Mucosa of descending colon (tissue), 3 donors: ENCODE results near the gene IGSF9B. TPM values are rescaled to one million over a fixed set of nuclear protein-coding genes. Genes with fewer than 3 reads are reported as not detected.

Source experiments
- ATAC-seq: fragments of 200-7000 bp; cut with Tn5 transposase; one replicate; pipeline ENCODE4 v1.9.1; 2020; ENCODE audit warnings: mild to moderate bottlenecking, moderate library complexity
- DNase-seq, 3 donors: peaks; one replicate each; pipeline ENCODE4 v3.0.0-alpha.2; 2020
- H3K36me3 ChIP-seq: fragments of 200-600 bp; one replicate; pipeline ENCODE4 v1.8.0; 2021; ENCODE audit warnings: low read depth, mild to moderate bottlenecking
- H3K4me1 ChIP-seq: fragments of 200-600 bp; one replicate; pipeline ENCODE4 v1.8.0; 2021; ENCODE audit warnings: low read depth, mild to moderate bottlenecking
- H3K4me3 ChIP-seq: fragments of 200-600 bp; one replicate; pipeline ENCODE4 v1.8.0; 2021; ENCODE audit warnings: mild to moderate bottlenecking
- H3K9me3 ChIP-seq: fragments of 200-600 bp; one replicate; pipeline ENCODE4 v1.8.0; 2021; ENCODE audit warnings: mild to moderate bottlenecking
- intact Hi-C, 2 donors: fragments of 100-400 bp; cut with DNase I in 1 of 2; cut with micrococcal nuclease in 1 of 2; formaldehyde crosslinking; loops; one replicate each; pipeline versions ENCODE4 v1.11.0 to v1.11.1; 2022; cut with DNase I, micrococcal nuclease
- total RNA-seq, 3 donors: library from RNA; stranded (reverse); fragmentation: NEBNext Ultra II Directional in 2 of 3; extraction: Animal tissue kit (Norgen Biotek cat#: 25700) in 2 of 3; gene quantifications; one replicate each; pipeline versions ENCODE4 v1.2.1 to v1.2.4, GENCODE V29; 2021 to 2023
- TF ChIP-seq, protein P1 (sequence below): fragments of 200-600 bp; IDR thresholded peaks from one replicate; pipeline ENCODE4 v1.8.0; 2022; ENCODE audit warnings: antibody characterized with exemption, mild to moderate bottlenecking
- donor health status: DM: no; HTN: no; CAD: no; lungs with moderate emphysema.
- donor health status: DM: no; HTN: no; CAD: no.
- donor health status: DM: no; HTN: yes; CAD: no.

Gene IGSF9B
- total RNA-seq, 3 donors from 2014 or later: 5.2 to 42.6 (median 5.8) TPM

DNA sequence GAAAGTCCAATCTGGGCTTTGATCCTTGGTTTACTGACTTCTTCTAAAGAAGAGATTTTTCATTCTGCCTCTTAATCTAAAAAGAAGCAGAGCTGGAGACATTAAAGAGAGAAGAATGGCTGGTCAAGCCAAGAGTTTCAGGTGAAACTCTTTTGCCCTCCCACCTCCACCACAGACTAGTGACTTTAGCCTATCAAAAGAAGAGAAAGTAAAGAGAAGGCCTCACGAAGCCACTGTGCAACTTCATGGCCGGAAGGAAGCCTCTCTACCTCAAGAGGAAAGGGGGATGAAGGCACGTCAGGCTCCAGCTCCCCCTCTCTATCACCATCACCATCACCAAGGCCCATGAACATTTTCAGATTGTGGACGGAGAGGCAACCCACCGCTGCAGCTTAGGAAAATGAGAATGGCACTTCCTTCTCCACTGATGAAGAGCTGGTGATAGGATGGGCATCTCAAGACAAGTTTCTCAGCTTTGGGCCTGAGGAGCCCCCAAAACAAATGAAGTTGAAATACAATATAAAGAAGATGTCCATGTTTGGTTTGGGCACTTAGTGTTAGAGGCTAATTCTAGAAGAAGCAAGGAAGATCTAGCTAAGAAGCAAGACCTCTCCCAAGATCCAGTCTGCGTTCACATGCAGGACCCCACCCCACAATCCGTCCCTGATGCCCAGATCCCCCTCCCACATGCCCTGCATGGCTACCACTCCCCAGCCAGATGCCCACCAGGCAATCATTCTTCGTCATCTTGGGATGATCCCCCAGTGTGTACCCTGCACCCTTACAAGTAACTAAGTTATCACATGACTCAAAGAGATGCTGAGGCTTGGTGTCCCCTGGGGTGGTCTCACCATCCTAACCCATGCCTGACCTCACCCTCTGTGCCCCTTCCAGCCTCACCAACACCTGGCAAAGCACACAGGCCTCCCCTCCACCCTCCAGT is 52.6 kb downstream of the IGSF9B start:
- no peaks in the 10 kb centered on the region for H3K4me1 ChIP-seq

DNA sequence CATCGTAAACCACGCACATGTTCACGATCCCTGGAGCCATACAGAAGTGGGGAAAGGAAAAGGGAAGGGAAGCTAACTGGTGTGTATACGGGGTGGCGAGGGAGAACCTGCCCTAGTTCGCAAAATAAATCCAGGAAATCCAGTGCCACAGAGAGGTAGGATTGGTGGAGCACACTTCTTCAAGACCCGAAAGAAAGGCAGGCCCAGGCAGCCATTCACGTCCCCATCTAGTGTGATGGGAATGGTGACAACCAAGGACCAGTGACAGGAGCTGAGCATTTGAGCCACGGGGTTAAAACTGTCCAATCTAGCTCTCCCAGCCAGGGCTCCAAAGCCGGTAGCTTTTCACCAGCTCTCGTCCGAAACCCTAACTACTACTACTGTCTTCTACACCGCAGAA is 53.7 kb downstream of the IGSF9B start:
- H3K4me1 ChIP-seq: no peaks in the 10 kb centered on the region
- no peak for DNase-seq
- no peak overlapping the region for H3K4me3 ChIP-seq
- intact Hi-C loops: no loop called here
- H3K9me3 ChIP-seq: no peaks in the 10 kb centered on the region
- no peaks in the 10 kb centered on the region for H3K36me3 ChIP-seq
- TF ChIP-seq, protein P1, sequence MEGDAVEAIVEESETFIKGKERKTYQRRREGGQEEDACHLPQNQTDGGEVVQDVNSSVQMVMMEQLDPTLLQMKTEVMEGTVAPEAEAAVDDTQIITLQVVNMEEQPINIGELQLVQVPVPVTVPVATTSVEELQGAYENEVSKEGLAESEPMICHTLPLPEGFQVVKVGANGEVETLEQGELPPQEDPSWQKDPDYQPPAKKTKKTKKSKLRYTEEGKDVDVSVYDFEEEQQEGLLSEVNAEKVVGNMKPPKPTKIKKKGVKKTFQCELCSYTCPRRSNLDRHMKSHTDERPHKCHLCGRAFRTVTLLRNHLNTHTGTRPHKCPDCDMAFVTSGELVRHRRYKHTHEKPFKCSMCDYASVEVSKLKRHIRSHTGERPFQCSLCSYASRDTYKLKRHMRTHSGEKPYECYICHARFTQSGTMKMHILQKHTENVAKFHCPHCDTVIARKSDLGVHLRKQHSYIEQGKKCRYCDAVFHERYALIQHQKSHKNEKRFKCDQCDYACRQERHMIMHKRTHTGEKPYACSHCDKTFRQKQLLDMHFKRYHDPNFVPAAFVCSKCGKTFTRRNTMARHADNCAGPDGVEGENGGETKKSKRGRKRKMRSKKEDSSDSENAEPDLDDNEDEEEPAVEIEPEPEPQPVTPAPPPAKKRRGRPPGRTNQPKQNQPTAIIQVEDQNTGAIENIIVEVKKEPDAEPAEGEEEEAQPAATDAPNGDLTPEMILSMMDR: no peak
- ATAC-seq: no peak

More for the DNA sequence above, 52.6 kb downstream of the IGSF9B start:
- Histone ChIP-seq H3K4me3 (no peak overlapping the region), H3K36me3 (no peaks in the 10 kb centered on the region), H3K9me3 (no peaks in the 10 kb centered on the region)
- DNase-seq: no peak
- TF ChIP-seq, protein P1: no peak
- intact Hi-C loops: no loop called here
- ATAC-seq: no peak

DNA sequence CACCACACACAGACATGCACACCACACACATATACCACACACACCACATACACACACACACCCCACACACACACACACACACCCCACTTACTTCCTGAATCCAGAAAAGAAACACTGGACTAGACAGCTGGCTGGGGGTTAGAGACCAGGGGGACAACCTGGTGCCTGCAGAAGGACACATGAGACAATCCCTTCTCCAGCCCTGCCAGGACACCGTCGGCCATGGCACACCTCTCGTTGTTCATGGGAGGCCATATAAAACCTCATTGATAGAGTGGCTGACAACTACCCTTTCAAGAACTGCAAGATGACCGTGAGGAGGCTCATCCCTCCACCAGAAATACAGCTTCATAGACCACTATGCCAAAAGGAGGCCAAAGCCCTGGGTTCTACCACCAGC is 54.3 kb downstream of the IGSF9B start:
- no peaks in the 10 kb centered on the region for H3K9me3 ChIP-seq
- intact Hi-C loops: no loop called here
- H3K4me3 ChIP-seq: no peak overlapping the region
- ATAC-seq: no peak
- no peak for DNase-seq
- TF ChIP-seq, protein P1: no peak
- H3K36me3 ChIP-seq: no peaks in the 10 kb centered on the region
- H3K4me1 ChIP-seq: no peaks in the 10 kb centered on the region

DNA sequence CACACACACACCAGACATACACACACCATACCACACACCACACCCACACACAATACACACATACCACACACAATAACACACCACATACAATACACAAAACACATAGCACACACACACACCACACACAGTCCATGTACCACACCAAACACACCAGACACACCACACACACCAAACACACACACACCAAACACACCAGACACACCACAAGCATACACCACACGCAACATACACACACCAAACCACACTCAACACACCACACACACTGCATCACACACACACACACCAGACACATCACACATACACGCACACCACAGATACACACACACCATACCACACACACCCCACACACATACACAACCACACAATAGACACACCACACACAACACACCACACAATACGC is 54.8 kb downstream of the IGSF9B start:
- intact Hi-C loops: no loop called here
- TF ChIP-seq, protein P1: no peak
- no peak for ATAC-seq
- Histone ChIP-seq H3K4me3 (no peak overlapping the region), H3K9me3 (no peaks in the 10 kb centered on the region), H3K4me1 (no peaks in the 10 kb centered on the region), H3K36me3 (no peaks in the 10 kb centered on the region)
- DNase-seq: no peak

DNA sequence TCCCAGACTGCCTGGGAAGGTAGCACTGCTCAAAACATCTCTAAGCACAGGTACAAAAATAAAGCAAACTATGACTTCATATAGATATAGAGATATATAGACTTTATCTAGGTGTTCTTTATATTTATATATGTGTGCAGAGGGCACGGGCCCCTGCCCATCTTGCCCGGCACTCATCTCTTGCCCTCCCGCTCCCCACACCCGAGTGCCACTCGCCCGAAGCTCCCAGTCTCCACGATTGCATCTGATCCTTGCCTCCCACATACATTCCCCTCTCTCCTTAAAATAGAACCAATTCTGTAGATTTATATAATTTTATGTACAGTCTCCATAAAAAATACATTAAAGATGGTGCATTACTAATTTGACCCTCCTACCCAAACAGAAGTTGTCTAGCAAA is 55.5 kb downstream of the IGSF9B start:
- TF ChIP-seq, protein P1: no peak
- no peak for DNase-seq
- Histone ChIP-seq H3K9me3 (no peaks in the 10 kb centered on the region), H3K36me3 (no peaks in the 10 kb centered on the region), H3K4me3 (no peak overlapping the region), H3K4me1 (no peaks in the 10 kb centered on the region)
- no peak for ATAC-seq
- intact Hi-C loops: no loop called here
